Muscle layer of colon (tissue), 2 donors: Measurements from ENCODE around the gene PRR36.
"Not testable (repeated sequence)": the region's sequence is repeated elsewhere in the genome, so short reads cannot be mapped to it uniquely, and the experiment has no call there.

Experiments
- H3K27ac ChIP-seq: one replicate; pipeline ENCODE4 v1.7.0; 2013; ENCODE audit warnings: low read depth, mild to moderate bottlenecking, low read length, moderate library complexity
- H3K27me3 ChIP-seq, 2 donors: one replicate each; pipeline ENCODE4 v1.7.0; 2013; ENCODE audit warnings: low read length in 2 of 2, mild to moderate bottlenecking in 2 of 2; ENCODE audit not compliant: insufficient read depth in 2 of 2, control insufficient read depth in 1 of 2
- H3K36me3 ChIP-seq: one replicate; pipeline ENCODE4 v1.7.0; 2013; ENCODE audit warnings: mild to moderate bottlenecking, low read length; ENCODE audit not compliant: insufficient read depth
- H3K4me1 ChIP-seq: one replicate; pipeline ENCODE4 v1.7.0; 2013; ENCODE audit warnings: mild to moderate bottlenecking, low read length; ENCODE audit not compliant: insufficient read depth
- H3K4me3 ChIP-seq, 2 donors: one replicate each; pipeline ENCODE4 v1.7.0; 2013; ENCODE audit warnings: low read length in 2 of 2, low read depth in 1 of 2, mild to moderate bottlenecking in 1 of 2, moderate library complexity in 1 of 2
- H3K9ac ChIP-seq: one replicate; pipeline ENCODE4 v1.7.0; 2013; ENCODE audit warnings: low read length
- H3K9me3 ChIP-seq: one replicate; pipeline ENCODE4 v1.7.0; 2013; ENCODE audit warnings: mild to moderate bottlenecking, low read length
- donor health status: abdominal sarcoma.
- donor health status: Adenocarcinoma of cecum.

PRR36 gene

DNA sequence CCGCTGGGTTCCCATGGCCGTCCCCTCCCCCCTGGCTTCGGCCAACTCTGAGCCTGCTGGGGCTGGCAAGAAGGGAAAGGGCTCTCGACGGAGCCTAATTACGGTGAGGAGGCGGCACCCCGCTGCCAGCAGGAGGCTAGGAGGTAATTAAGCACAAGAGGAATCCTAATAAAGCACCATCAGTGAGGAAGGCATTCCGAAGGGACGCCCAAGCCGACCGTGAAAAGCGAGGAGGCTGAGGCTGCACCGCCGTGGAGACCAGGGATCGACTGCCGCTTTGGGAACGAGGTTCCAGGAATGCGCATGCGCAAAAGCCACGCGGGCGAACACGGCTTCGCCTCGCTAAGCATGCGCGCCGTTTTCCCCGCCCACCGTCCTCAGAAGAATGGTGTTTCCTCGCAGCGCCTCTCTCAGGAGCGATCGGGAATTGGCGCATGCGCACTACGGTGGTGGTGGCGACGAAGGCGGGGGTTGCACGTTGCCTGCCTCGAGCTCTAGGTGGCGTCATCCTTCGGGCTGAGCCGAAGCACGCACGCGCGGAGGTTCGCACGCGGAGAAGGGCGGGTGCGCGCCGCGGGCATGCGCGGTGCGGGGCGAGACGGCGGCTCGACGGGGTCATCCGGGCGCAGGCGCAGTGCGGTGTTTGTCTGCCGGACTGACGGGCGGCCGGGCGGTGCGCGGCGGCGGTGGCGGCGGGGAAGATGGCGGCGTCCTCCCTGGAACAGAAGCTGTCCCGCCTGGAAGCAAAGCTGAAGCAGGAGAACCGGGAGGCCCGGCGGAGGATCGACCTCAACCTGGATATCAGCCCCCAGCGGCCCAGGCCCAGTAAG, 29.3 kb upstream of the PRR36 start, which contains the start of gene MAP2K7:
MAP2K7 (plus strand) TSS at position 634 of the 830 bp plus-strand sequence; CDS start at position 702, 68 bp downstream.
- peak within 1 kb of the TSS; percentile 45 to 94 for H3K4me3 ChIP-seq
- no peaks in the 10 kb centered on the region for H3K27me3 ChIP-seq
- peaks cover 30% of the 10 kb centered on the region for H3K4me1 ChIP-seq
- H3K9ac ChIP-seq: peak within 1 kb of the TSS; percentile 61
- no peaks in the 10 kb centered on the region for H3K9me3 ChIP-seq
- H3K27ac ChIP-seq: peak within 1 kb of the TSS; percentile 72
- H3K36me3 ChIP-seq: no peaks in the 10 kb centered on the region

DNA sequence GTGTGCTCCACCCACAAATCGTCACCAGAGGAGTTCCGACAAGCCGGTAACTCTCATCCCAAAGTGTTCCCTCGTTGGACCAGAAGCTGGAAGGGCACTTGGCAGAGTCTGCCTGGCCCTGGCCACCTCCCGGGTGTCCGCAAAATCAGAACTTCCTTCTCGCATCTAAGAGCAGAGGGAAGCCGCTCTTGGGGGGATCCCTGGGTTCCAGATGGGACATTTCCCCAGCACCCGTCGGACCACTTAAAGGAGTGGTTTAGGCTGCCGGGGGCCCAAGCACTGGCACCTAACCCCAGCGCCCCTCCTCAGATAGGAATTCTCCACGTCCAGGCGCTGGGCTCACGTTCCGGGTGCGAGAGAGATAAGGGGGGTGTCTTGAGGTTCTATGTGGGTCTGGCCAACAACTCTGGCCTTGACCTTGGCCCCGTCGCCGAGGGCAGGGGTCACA, 28.6 kb upstream of the PRR36 start:
- peak overlapping the region; percentile 12 to 56 for H3K4me3 ChIP-seq
- H3K9ac ChIP-seq: peak overlapping the region; percentile 41
- H3K4me1 ChIP-seq: peaks cover 30% of the 10 kb centered on the region
- no peaks in the 10 kb centered on the region for H3K27me3 ChIP-seq
- H3K9me3 ChIP-seq: no peaks in the 10 kb centered on the region
- no peaks in the 10 kb centered on the region for H3K36me3 ChIP-seq
- H3K27ac ChIP-seq: peak overlapping the region; percentile 4

DNA sequence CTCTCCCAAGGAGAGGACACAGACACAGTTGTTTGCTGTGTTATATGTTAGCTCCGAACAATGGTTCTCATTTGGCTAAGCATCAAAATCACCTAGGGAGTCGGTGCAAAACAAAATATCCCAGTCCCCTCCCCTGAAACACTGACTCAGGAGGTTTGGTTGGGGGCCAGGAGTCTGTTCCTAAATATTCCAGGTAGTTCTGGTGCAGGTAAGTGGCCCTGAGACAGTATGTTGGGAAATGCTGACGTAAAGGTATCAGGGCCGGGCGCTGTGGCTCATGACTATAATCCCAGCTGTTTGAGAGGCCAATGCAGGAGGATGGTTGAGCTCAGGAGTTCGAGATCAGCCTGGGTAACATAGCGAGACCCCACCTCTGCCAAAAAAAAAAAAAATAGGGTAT, 27.1 kb upstream of the PRR36 start:
- Histone ChIP-seq H3K9ac (no peak overlapping the region), H3K27ac (no peak overlapping the region), H3K4me1 (peaks cover 30% of the 10 kb centered on the region)

DNA sequence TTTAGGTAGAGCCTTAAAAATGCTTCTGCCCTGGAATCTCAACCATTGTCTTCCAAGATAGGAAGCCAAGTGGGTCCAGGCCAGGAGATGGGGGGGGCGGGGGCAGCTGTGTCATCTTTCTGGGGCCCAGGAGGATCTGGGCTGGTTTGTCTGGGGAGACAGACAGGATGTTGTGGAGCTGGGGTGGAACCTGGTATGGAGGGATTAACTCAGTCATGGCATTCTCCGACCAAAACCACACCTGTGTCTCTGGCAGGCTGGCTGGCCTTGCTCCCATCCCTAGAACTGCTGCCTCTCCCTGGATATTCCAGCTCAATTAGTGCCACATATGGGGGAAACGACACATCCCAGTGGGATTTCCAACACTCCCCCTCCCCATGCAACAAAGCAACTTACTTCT, 26.7 kb upstream of the PRR36 start:
- Histone ChIP-seq H3K4me3 (no peak overlapping the region), H3K36me3 (no peaks in the 10 kb centered on the region), H3K27ac (no peak overlapping the region), H3K9me3 (no peaks in the 10 kb centered on the region), H3K27me3 (no peaks in the 10 kb centered on the region), H3K4me1 (peaks cover 27% of the 10 kb centered on the region), H3K9ac (no peak overlapping the region)

More for the DNA sequence above, 27.1 kb upstream of the PRR36 start:
- no peaks in the 10 kb centered on the region for H3K27me3 ChIP-seq
- H3K4me3 ChIP-seq: no peak overlapping the region
- no peaks in the 10 kb centered on the region for H3K36me3 ChIP-seq
- no peaks in the 10 kb centered on the region for H3K9me3 ChIP-seq

DNA sequence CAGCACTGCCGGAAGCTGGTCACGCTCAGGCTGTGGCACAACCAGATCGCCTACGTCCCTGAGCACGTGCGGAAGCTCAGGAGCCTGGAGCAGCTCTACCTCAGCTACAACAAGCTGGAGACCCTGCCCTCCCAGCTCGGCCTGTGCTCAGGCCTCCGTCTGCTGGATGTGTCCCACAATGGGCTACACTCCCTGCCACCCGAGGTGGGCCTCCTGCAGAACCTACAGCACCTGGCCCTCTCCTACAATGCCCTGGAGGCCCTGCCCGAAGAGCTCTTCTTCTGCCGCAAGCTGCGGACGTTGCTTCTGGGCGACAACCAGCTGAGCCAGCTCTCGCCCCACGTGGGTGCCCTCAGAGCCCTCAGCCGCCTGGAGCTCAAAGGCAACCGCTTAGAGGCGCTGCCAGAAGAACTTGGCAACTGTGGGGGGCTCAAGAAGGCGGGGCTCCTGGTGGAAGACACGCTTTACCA, 26.2 kb upstream of the PRR36 start:
- Histone ChIP-seq H3K9me3 (no peaks in the 10 kb centered on the region), H3K36me3 (no peaks in the 10 kb centered on the region), H3K4me1 (peaks cover 22% of the 10 kb centered on the region), H3K27me3 (no peaks in the 10 kb centered on the region), H3K9ac (no peak overlapping the region), H3K27ac (no peak overlapping the region), H3K4me3 (no peak overlapping the region)

DNA sequence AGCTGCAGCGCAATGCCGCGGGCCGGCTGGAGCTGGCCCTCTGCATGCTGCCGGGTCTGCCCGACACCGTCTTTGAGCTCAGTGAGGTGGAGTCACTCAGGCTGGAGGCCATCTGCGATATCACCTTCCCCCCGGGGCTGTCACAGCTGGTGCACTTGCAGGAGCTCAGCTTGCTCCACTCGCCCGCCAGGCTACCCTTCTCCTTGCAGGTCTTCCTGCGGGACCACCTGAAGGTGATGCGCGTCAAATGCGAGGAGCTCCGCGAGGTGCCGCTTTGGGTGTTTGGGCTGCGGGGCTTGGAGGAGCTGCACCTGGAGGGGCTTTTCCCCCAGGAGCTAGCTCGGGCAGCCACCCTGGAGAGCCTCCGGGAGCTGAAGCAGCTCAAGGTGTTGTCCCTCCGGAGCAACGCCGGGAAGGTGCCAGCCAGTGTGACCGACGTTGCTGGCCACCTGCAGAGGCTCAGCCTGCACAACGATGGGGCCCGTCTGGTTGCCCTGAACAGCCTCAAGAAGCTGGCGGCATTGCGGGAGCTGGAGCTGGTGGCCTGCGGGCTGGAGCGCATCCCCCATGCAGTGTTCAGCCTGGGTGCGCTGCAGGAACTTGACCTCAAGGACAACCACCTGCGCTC, 25.7 kb upstream of the PRR36 start:
- Histone ChIP-seq H3K9me3 (no peaks in the 10 kb centered on the region), H3K4me3 (no peak overlapping the region), H3K27me3 (peaks cover 0 to 5% of the 10 kb centered on the region in 2 donors), H3K9ac (no peak overlapping the region), H3K27ac (no peak overlapping the region), H3K4me1 (peaks cover 17% of the 10 kb centered on the region), H3K36me3 (no peaks in the 10 kb centered on the region)

DNA sequence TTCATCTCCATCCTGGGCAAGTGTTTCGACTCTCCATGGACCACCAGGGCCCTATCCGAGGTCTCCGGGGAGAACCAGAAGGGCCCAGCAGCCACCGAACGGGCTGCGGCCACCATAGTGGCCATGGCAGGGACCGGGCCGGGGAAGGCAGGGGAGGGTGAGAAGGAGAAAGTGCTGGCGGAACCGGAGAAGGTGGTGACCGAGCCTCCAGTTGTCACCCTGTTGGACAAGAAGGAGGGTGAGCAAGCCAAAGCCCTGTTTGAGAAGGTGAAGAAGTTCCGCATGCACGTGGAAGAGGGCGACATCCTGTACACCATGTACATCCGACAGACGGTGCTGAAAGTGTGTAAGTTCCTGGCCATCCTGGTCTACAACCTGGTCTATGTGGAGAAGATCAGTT, 24.8 kb upstream of the PRR36 start:
- Histone ChIP-seq H3K27ac (no peak overlapping the region), H3K36me3 (no peaks in the 10 kb centered on the region), H3K4me3 (no peak overlapping the region), H3K4me1 (peaks cover 10% of the 10 kb centered on the region), H3K9ac (no peak overlapping the region), H3K9me3 (no peaks in the 10 kb centered on the region), H3K27me3 (peaks cover 0 to 8% of the 10 kb centered on the region in 2 donors)

DNA sequence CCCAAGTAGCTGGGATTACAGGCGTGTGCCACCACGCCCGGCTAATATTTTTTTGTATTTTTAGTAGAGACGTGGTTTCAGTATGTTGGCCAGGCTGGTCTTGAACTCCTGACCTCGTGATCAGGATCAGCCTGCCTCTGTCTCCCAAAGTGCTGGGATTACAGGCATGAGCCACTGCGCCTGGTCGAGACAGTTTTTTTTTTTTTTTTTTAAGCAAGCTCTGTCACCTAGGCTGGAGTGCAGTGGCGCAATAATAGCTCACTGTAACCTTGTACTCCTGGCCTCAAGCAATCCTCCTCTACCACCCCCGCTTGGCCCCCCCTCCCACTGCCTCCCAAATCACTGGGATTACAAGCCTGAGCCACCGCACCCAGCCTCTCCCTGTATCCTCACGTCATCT, 23.1 kb upstream of the PRR36 start:
- no peaks in the 10 kb centered on the region for H3K9me3 ChIP-seq
- peaks cover 0 to 8% of the 10 kb centered on the region in 2 donors for H3K27me3 ChIP-seq
- H3K36me3 ChIP-seq: no peaks in the 10 kb centered on the region
- H3K4me3 ChIP-seq: no peak overlapping the region
- H3K27ac ChIP-seq: no peak overlapping the region
- H3K9ac ChIP-seq: no peak overlapping the region
- H3K4me1 ChIP-seq: no peaks in the 10 kb centered on the region

DNA sequence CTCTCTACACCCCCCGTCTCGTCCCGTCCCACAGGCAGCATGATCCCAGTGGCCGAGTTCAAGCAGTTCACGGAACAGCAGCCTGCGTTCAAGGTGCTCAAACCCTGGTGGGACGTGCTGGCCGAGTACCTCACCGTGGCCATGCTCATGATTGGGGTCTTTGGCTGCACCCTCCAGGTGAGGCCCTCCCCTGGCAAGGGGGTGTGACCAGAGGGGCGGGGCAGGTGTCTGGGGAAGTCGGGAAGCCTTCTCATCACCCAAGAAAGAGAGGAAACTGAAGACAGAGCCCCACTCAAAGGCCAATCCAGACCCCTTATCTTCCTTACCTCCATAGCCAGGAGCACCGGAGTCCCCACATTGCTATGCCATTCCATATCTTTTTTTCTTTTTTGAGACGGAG, 21.4 kb upstream of the PRR36 start:
- no peak overlapping the region for H3K27ac ChIP-seq
- H3K4me1 ChIP-seq: no peaks in the 10 kb centered on the region
- H3K36me3 ChIP-seq: no peaks in the 10 kb centered on the region
- H3K27me3 ChIP-seq: peaks cover 0 to 8% of the 10 kb centered on the region in 2 donors
- no peak overlapping the region for H3K4me3 ChIP-seq
- H3K9me3 ChIP-seq: no peaks in the 10 kb centered on the region
- H3K9ac ChIP-seq: no peak overlapping the region

DNA sequence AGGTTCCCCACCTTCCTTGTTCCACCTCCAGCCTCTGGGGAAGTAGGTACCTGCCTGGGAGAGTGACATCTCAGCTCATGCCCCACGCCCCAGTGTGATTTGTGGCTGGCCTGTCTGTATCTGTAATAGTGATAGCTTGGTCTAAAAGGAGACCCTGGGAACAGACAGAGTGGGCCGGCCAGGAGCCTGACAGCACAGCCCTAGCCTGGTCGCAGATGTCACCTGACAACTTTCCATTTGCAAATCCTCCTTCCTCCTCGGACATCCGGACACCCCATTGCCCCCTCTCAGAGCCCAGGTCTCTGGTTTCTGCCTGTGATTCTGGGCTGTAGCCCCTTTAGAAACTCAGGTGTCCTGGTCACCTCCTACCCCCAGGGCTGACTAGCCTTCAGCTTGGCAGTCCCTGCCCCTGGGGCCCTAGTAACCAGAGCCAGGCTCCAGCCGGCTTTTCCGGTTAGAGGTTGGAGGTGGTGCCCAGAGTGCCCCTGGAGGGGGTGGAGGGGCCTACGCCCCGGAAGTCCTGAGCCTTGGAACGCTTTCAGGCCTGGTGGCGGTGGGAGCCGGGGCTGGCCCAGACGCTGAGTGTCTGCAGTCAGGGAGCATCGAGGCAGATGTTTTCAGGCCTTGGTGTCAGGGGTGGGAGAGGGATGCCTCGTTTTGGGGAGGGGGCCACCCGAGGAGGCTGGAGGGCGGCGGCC, 20.6 kb upstream of the PRR36 start:
- no peaks in the 10 kb centered on the region for H3K36me3 ChIP-seq
- no peak overlapping the region for H3K9ac ChIP-seq
- peaks cover 0 to 8% of the 10 kb centered on the region in 2 donors for H3K27me3 ChIP-seq
- no peak overlapping the region for H3K4me3 ChIP-seq
- no peaks in the 10 kb centered on the region for H3K4me1 ChIP-seq
- no peak overlapping the region for H3K27ac ChIP-seq
- no peaks in the 10 kb centered on the region for H3K9me3 ChIP-seq

DNA sequence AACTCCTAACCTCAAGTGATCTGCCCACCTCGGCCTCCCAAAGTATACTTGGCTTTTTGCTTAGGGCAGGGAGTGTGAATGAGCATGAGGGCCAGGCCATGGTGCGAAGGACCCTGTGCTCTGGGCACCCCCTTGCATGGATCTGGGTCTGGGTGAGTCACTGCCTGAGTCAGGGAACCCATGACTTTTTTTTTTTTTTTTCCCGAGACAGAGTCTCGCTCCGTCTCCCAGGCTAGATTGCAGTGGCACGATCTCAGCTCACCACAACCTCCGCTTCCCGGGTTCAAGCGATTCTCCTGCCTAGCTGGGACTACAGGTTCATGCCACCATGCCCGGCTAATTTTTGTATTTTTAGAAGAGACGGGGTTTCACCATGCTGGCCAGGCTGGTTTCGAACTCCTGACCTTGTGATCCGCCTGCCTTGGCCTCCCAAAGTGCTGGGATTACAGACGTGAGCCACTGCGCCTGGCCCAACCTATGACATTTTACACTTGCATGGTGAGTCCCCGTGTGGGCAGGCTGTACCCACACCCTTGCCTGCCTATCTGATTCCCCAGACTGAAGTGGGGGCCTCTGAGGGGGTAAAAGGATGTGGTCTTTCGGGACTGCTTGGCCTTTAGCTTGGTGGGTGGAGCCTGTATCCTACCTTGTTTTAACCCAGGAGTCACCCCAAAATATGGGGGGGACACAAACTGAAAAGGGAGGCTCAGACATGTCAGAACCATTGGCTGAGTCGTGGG, 19.3 kb upstream of the PRR36 start:
- H3K27ac ChIP-seq, H3K4me3 ChIP-seq, H3K9me3 ChIP-seq, H3K9ac ChIP-seq, H3K36me3 ChIP-seq, H3K4me1 ChIP-seq: not testable (repeated sequence)
- H3K27me3 ChIP-seq: peaks cover 3 to 13% of the 10 kb centered on the region in 2 donors
